DMS153 treated with DMSO at 0.1 percent for 48 hours (cell line): ENCODE results near the gene OR52H1.

Experiments
- DNase-seq: peaks from one replicate; lab custom pipeline; 2025; ENCODE audit not compliant: unreplicated experiment; lab: John Stamatoyannopoulos, UW

OR52H1 gene

DNA sequence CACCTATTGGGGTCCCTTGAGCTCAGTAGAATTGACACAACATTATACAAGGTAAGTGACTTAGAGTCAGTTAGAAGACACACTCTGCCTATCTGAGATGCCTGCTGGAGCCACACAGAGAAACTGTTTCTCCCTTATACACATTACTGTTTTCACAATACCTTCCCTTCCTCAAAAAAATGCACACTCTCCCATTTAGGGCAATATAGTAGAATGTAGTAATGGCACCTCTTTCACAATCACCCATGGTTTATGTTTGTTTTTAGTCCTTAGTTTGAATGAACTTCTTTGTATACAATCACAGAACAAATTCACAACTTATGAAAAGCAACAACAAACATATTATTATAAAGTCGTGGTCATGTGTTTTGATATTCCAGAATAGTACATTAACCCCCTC, 14.3 kb downstream of the OR52H1 start:
- DNase-seq: no peak

DNA sequence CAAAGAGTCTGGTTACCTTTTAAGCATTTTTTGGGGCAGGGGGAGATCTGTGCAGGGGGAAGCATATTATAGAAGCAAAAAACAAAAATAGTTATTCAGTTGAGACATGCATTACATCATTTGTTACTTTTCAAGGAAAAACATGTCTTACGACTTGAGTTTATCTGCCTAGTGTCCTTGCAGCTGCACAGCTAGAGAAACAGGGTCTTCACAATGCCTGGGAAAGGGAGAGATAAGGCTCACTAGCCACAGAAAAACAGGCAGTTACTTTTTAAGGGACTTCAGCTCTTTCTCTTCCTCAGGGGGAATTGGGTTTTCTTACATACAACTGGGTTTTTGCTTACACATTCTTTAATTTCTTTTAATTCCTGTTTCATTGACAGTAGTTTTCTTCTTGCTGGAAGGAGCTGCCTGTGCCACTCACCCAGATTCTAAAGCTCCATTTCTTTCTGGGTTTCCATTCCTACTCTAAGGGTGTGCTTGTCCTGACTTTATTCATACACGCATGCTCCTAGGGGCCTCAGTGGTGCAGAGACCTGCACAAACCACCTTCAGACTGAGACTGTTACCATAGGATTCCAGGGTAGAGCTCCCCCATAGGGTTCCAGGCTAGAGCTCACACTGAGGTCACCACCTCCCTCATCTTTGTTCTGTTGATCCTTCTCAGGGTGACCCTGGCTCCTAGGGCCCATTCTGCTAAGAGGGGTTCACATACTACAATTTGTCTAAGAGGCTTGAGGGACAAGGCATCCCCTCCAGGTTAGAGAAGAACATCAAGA, 17.1 kb downstream of the OR52H1 start:
- no peak for DNase-seq

GRCh38 chr11:5528495-5528894, 19.8 kb downstream of the OR52H1 start:
- DNase-seq: no peak

GRCh38 chr11:5527716-5528115, 20.6 kb downstream of the OR52H1 start:
- DNase-seq: no peak

- DNase-seq: no peak
These were observed 23.6 kb downstream of the OR52H1 start for GRCh38 chr11:5524756-5525155.

GRCh38 chr11:5522308-5522707, 26.0 kb downstream of the OR52H1 start:
- no peak for DNase-seq

GRCh38 chr11:5521540-5521939, 26.8 kb downstream of the OR52H1 start:
- no peak for DNase-seq

DNA sequence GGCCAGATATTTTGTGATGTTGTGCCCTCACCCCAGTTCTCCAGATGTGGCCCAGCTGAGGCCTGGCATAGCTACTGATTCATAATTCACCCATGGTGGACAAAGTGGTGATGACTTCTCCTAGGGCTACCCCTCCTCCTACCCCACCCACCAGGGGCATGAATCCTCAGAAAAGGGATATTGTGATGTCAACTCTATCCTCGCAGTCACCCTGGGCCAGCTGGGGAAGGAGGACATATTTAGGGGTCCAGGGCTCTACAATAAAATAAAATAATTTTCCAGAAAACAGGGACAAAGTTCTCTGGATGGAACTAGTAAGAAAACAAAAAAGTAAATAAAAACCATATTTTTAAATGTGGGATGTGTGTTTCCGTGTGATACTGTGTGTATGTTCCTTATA, 31.7 kb downstream of the OR52H1 start, which contains the start of gene UBQLNL:
Gene UBQLNL (minus strand): TSS at position 101 of the 400 bp plus-strand sequence. CDS start 258 bp downstream, outside the sequence.
- no peak for DNase-seq

DNA sequence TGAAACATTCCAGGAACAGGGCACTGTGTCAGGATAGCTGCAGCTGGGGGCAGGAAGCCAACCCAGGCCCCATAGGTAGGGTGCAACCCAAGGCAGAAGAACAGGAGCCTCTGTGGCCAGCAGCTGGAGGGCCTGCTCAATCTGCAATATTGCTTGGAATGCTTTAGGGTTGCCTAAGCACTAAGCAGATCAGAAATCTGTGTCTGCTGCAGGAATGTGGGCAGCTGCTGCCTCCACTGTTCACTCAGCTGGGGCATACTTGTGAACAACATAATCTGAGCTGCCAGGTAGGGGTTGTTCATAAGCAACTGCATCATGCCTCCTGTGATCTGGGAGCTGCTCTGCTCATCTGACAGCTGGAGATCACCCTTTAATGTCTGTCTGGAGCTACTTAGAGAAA, 33.5 kb downstream of the OR52H1 start:
- no peak for DNase-seq

DNA sequence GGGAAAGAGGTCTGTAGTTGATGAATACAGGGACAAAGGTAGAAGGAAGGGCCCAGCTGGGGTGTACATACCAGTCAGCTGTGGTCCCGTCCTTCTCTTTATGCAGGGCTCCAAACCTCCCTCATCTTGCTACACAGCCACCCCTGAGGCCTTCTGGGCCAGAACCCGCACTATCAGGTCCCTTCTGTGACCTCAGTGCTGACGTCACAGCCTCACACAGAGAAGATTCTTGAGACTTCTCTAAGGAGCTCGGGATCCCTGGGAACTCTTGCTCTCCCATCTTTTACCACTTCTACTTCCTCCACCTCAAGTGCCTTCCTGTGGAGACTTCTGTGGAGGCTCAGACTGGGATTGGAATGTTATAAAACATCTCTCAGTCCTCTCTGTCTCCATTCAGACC, 38.5 kb downstream of the OR52H1 start, which contains the start of gene UBQLN3:
Gene UBQLN3 (minus strand): TSS at position 155 of the 400 bp plus-strand sequence. CDS start 399 bp downstream, outside the sequence.
- no peak for DNase-seq

GRCh38 chr11:5508605-5509004, 39.7 kb downstream of the OR52H1 start:
- no peak for DNase-seq

DNA sequence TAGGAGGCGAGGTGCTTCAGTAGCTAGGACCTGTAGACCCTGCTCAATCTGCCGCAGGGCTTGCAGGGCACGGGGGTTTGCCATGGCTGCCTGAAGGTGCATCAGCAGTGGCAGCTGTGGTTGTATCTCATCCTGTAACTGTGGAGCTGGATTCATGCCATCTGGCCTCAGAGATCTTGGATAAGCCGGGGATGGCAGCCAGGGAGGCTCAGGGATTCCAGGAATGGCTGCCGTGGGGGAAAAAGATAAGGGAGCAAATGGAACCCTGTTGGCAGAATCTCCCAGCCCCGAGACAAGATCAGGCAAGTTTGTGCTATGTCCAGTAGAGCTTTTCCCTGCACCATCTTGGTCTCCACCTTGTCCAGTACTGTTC, 40.4 kb downstream of the OR52H1 start:
- no peak for DNase-seq

DNA sequence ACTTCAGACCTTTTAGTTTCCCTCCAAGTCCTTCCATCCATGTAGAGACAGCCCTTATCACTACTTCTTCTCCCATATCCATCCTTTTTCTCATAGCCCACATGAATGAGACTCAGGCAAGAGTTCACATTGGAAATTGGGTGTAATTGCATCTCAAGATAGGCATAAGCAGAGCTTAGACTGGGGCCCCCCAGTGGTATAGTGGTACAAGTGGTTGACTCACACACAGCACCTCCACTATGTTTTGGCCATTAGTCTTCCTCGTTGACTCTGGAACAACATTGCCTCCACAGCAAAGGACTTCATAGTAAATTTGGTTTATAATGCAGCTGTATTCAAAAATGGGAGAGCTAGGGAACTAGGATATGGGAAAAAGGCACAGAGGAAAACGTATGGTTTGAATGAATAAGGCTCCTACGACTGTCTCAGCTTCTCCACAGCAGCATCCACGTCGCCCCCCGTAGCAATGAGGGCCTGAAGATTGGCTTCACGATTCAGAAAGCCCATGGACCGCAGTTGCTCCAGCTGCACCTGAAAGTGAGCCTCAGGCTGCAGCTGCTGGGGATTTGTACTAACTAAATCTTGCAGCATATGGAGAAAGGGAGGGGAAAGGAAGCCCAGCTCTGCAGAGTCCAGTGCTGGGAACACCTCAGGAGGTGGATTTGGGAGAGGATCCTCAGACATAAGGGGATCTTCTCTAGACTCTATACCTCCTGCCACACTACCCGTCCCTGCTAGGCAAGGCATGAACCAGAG, 41.0 kb downstream of the OR52H1 start:
- no peak for DNase-seq

- no peak for DNase-seq
These were observed 42.8 kb downstream of the OR52H1 start for GRCh38 chr11:5505363-5506048.

GRCh38 chr11:5504403-5504921, 43.9 kb downstream of the OR52H1 start:
- no peak for DNase-seq

GRCh38 chr11:5500393-5500801, 47.9 kb downstream of the OR52H1 start:
- DNase-seq: no peak

DNA sequence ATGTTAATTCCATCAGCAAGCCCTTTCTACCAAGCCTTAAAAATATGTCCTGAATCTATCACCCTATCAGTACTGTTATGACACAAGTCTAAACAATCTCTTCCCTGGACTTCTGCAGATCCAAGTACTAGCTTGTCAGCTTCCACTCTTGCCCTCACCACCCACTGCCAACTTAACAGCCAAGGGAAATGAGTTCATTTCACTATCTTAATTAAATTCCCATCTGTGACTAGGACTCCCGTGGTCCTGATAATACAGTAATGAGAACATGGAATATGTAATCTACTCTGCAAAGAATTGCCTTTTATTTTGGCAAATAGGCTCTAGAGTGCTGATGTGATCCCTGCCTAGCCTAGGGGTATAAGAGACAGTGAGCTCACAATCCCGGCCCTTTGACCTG, 48.7 kb downstream of the OR52H1 start:
- DNase-seq: no peak
